ENCODE measurements around the gene UGT1A10.

The UGT1A10 gene

DNA sequence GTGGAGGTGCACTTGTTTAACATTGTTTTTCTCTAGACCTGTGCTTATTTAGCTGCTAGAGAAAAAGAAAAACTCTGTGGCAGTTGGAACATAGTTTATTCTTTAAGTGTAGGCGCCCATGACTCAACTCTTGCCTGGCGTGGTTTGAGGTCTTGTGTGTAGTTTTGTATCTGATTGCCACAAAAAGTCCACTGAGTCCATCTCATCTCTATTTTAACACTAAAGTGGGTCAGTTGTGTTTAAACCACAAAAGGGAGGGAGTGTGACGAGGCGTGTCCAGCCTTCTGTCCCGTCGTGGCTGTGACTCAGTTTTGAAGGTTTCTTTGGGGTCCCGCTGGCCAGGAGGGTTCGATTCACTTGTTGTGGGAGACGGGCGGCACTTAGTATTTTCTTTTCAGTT, 20.2 kb downstream of the UGT1A10 start:
- DNase-seq (ENCODE audit: extremely low read depth, low read depth): no peak
- TF ChIP-seq, protein P1, sequence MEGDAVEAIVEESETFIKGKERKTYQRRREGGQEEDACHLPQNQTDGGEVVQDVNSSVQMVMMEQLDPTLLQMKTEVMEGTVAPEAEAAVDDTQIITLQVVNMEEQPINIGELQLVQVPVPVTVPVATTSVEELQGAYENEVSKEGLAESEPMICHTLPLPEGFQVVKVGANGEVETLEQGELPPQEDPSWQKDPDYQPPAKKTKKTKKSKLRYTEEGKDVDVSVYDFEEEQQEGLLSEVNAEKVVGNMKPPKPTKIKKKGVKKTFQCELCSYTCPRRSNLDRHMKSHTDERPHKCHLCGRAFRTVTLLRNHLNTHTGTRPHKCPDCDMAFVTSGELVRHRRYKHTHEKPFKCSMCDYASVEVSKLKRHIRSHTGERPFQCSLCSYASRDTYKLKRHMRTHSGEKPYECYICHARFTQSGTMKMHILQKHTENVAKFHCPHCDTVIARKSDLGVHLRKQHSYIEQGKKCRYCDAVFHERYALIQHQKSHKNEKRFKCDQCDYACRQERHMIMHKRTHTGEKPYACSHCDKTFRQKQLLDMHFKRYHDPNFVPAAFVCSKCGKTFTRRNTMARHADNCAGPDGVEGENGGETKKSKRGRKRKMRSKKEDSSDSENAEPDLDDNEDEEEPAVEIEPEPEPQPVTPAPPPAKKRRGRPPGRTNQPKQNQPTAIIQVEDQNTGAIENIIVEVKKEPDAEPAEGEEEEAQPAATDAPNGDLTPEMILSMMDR (IDR thresholded peaks at IDR 0.05; ENCODE audit: low read depth, low read length): no peak

DNA sequence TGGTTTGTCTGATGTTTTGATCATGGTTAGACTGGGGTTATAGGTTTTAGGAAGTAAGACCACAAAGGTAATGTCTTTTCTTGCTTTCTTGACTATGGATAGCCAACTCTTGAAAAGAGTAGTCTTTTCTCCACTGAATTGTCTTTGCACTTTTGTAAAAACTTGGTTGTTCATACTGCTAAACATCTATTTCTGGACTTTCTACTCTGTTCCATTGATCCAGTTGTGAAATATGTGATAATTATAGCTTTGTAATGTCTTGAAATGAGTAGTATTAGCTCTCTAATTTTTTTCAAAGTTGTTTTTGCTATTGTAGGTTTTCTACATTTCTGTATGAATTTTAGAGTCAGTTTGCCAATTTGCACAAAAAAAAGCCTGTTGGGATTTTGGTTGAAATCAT, 22.4 kb downstream of the UGT1A10 start:
- TF ChIP-seq, protein P1 (IDR thresholded peaks at IDR 0.05; ENCODE audit: low read depth, low read length): no peak
- no peak for DNase-seq (ENCODE audit: extremely low read depth, low read depth)

DNA sequence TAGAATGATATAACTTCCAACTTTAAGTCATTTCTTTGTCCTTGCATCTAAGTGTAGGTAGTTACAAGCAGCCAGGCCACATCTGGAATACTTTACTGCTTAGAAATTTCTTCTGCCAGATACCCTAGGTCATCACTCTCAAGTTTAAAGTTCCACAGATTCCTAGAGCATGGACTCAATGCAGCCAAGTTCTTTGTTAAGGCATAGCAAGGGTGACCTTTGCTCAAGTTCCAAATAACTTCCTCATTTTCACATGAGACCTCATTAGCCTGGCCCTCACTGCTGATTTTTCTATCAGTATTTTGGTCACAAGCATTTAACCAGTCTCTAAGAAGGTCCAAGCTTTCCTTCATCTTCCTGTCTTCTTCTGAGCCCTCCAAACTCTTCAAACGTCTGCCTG, 27.7 kb downstream of the UGT1A10 start:
- DNase-seq (ENCODE audit: extremely low read depth, low read depth): no peak
- TF ChIP-seq, protein P1 (IDR thresholded peaks at IDR 0.05; ENCODE audit: low read depth, low read length): no peak

DNA sequence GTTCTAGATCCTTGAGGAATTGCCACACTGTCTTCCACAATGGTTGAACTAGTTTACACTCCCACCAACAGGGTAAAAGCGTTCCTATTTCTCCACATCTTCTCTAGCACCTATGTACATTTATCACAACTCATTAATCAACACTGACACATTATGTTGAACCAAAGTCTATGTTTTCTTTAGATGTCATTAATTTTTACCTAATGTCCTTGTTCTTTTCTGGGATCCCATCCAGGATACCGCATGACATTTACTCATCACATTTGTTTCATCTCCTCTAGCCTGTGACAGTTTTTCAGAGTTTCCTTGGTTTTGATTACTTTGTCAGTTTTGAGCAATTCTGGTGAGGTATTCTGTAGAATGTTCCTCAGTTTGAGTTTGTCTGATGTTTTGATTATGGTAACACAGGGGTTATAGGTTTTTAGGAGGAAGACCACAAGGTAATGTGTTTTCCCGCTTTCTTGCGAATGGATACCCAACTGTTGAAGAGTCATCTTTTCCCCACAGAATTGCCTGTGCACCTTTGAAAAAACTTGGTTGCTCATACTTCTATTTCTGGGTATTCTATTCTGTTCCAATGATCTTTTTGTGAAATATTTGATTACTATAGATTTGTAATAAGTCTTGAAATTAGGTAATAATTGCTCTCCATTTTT, 32.5 kb downstream of the UGT1A10 start:
- TF ChIP-seq, protein P1 (IDR thresholded peaks at IDR 0.05; ENCODE audit: low read depth, low read length): no peak
- DNase-seq (ENCODE audit: extremely low read depth, low read depth): no peak

DNA sequence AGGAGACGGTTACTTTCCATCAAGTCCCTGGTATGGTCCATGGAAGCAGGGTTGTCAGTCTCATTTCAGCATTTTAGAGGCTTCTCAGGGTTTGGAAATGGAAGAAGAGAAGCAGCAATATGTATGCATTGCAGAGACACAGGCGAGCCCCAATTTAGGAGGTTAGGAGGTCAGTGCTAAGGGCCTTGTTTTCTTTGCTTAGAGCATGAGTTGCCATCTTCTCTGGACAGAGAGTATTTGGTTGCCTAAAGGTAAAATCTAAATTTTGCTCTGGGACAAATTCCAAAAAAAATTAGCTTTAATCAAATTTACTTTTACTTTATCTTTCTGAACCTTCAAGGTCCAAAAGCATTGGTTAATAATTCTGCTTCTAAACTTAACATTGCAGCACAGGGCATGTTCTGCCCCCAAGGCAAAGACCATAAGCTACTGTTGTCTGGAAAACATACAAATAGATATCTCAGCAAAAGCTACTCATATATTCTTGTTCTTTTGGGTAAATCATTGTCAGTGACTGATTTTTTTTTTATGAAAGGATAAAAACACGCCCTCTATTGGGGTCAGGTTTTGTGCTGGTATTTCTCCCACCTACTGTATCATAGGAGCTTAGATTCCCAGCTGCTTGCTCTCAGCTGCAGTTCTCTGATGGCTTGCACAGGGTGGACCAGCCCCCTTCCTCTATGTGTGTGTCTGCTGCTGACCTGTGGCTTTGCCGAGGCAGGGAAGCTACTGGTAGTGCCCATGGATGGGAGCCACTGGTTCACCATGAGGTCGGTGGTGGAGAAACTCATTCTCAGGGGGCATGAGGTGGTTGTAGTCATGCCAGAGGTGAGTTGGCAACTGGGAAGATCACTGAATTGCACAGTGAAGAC, 35.3 kb downstream of the UGT1A10 start, which contains the start of gene UGT1A9:
TSS of gene UGT1A9 (plus strand) at position 609 of the 872 bp plus-strand sequence. CDS start at position 646, 37 bp downstream.
- DNase-seq (ENCODE audit: extremely low read depth, low read depth): no peak
- TF ChIP-seq, protein P1 (IDR thresholded peaks at IDR 0.05; ENCODE audit: low read depth, low read length): no peak

DNA sequence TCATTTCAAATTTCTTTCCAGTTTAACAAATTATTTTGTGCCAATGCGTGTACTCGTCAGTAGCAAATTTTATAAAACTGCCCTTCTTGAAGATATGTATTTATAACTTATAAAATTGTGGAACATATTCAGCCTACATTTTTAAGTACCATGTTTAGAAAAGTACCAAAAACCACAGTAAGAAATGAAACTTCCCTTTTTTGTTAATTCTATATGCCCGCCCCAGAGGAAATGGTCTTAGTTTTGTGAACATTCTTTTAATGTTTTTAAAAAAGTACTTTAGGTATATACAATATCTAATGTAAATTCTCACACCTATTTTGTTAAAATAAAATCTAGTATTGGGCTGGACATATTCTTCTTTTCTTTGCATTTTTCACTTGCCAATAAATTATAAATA, 36.6 kb downstream of the UGT1A10 start:
- TF ChIP-seq, protein P1 (IDR thresholded peaks at IDR 0.05; ENCODE audit: low read depth, low read length): no peak
- no peak for DNase-seq (ENCODE audit: extremely low read depth, low read depth)

DNA sequence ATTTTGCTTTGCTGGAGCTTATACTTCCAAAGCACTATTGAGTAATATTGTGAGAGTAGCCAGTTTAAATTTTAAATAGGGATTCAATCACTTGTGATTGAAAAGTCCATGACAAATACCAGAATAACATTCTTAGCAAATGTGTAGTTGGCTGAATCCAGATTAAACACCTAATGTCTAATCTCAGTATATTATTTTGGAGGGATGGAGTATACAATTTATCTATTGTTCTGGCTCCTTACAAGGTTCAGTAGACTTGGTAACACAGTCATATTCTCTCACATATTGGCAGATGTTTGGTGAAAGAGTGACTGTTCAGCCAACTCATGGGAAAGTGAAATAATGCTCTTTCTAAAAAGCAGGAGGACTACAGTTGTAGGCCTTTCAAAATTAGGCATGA, 37.6 kb downstream of the UGT1A10 start:
- TF ChIP-seq, protein P1 (IDR thresholded peaks at IDR 0.05; ENCODE audit: low read depth, low read length): no peak
- DNase-seq (ENCODE audit: extremely low read depth, low read depth): no peak
